H1 (cell line): Measurements from ENCODE around the gene GOSR1.
"Not testable (repeated sequence)": the region's sequence is repeated elsewhere in the genome, so short reads cannot be mapped to it uniquely, and the experiment has no call there.

ENCODE experiments used
- CEBPB ChIP-seq: IDR thresholded peaks from 2 replicates; pipeline ENCODE4 v1.6.1; 2012; ENCODE audit warnings: low read depth, low read length
- EZH2 ChIP-seq: fragments of 200-600 bp; sonication (generic); IDR thresholded peaks from 2 replicates; pipeline ENCODE4 v1.7.1; 2012; ENCODE audit warnings: low read depth, mild to moderate bottlenecking, moderate library complexity, low read length, inconsistent platforms; ENCODE audit not compliant: severe bottlenecking
- HDAC6 ChIP-seq: IDR thresholded peaks from one replicate; pipeline ENCODE4 v1.7.1; 2012; ENCODE audit warnings: low read depth, mild to moderate bottlenecking, inconsistent platforms, low read length, moderate library complexity
- NANOG ChIP-seq: IDR thresholded peaks from 2 replicates; pipeline ENCODE4 v1.6.1; 2011; ENCODE audit warnings: low read length, low read depth, mild to moderate bottlenecking, inconsistent platforms; ENCODE audit not compliant: insufficient read depth, poor library complexity, severe bottlenecking
- POLR2A ChIP-seq, 2 experiments: IDR thresholded peaks; 1 replicate in 1 of 2; 2 replicates in 1 of 2; pipeline ENCODE4 v1.6.1; 2011; ENCODE audit warnings: low read depth in 2 of 2, low read length in 2 of 2, mild to moderate bottlenecking in 2 of 2; ENCODE audit errors: control extremely low read depth in 1 of 2
- POLR2AphosphoS5 ChIP-seq: IDR thresholded peaks from 2 replicates; pipeline ENCODE4 v1.6.1; 2011; ENCODE audit warnings: low read depth, low read length
- ZNF274 ChIP-seq: IDR thresholded peaks from 2 replicates; pipeline ENCODE4 v1.7.0; 2012; ENCODE audit warnings: low read length, borderline replicate concordance; ENCODE audit errors: extremely low read depth
- TF ChIP-seq, protein P1 (sequence below), 3 experiments: IDR thresholded peaks; 1 replicate in 2 of 3; 2 replicates in 1 of 3; pipeline versions ENCODE4 v1.5.1 to v1.6.1; 2011; ENCODE audit warnings: low read length in 3 of 3, mild to moderate bottlenecking in 3 of 3, inconsistent platforms in 2 of 3, low read depth in 1 of 3, moderate library complexity in 1 of 3; ENCODE audit not compliant: insufficient read depth in 1 of 3; ENCODE audit errors: control extremely low read depth in 1 of 3

DNA sequence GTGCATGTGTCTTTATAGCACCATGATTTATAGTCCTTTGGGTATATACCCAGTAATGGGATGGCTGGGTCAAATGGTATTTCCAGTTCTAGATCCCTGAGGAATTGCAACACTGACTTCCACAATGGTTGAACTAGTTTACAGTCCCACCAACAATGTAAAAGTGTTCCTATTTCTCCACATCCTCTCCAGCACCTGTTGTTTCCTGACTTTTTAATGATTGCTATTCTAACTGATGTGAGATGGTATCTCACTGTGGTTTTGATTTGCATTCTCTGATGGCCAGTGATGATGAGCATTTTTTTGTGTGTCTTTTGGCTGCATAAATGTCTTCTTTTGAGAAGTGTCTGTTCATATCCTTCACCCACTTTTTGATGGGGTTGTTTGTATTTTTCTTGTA lies 30.6 kb upstream of the GOSR1 start:
- TF ChIP-seq CEBPB; POLR2AphosphoS5; ZNF274; NANOG; POLR2A (IDR thresholded peaks at IDR 0.05; ENCODE audit: control extremely low read depth in 1 of 2, low read depth in 2 of 2, low read length in 2 of 2); EZH2; HDAC6: not testable (repeated sequence)
- TF ChIP-seq, protein P1, sequence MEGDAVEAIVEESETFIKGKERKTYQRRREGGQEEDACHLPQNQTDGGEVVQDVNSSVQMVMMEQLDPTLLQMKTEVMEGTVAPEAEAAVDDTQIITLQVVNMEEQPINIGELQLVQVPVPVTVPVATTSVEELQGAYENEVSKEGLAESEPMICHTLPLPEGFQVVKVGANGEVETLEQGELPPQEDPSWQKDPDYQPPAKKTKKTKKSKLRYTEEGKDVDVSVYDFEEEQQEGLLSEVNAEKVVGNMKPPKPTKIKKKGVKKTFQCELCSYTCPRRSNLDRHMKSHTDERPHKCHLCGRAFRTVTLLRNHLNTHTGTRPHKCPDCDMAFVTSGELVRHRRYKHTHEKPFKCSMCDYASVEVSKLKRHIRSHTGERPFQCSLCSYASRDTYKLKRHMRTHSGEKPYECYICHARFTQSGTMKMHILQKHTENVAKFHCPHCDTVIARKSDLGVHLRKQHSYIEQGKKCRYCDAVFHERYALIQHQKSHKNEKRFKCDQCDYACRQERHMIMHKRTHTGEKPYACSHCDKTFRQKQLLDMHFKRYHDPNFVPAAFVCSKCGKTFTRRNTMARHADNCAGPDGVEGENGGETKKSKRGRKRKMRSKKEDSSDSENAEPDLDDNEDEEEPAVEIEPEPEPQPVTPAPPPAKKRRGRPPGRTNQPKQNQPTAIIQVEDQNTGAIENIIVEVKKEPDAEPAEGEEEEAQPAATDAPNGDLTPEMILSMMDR (IDR thresholded peaks at IDR 0.05; ENCODE audit: control extremely low read depth in 1 of 3, insufficient read depth in 1 of 3, low read depth in 1 of 3, low read length in 3 of 3), result not testable (repeated sequence)
